ENCODE measurements around the gene RAB13. TPM values are rescaled to one million over a fixed set of nuclear protein-coding genes. Genes with fewer than 3 reads are reported as not detected.
"Not testable (repeated sequence)": the region's sequence is repeated elsewhere in the genome, so short reads cannot be mapped to it uniquely, and the experiment has no call there.

Gene RAB13
- total RNA-seq, 1 experiment from 2014 or later = 122 TPM

GRCh38 chr1:153984123-153984894, 1.8 kb downstream of the RAB13 start:
- no peak overlapping the region for H3K27ac ChIP-seq (ENCODE audit: insufficient read length, low read depth, low read length)
- Mint-ChIP-seq H3K36me3 (ENCODE audit: insufficient read depth in 1 of 3, low read depth in 3 of 3) (peaks cover 12 to 40% (median 28%) of the 10 kb centered on the region in 3 experiments; a peak in 6 of 7 replicates), H3K9me3 (no peaks in the 10 kb centered on the region; a peak in 1 of 5 replicates), H3K4me3 (peak overlapping the region; percentile 47 to 97), H3K4me1 (peaks cover 13 to 17% of the 10 kb centered on the region in 2 experiments), H3K27ac (peak overlapping the region in 1 of 3 experiments; percentile 42; a peak in 3 of 7 replicates), H3K27me3 (ENCODE audit: low read depth) (no peaks in the 10 kb centered on the region)
- no peak overlapping the region for H3K18ac ChIP-seq (ENCODE audit: insufficient read length, low read depth, low read length)
- no peak overlapping the region for H3K23ac ChIP-seq (ENCODE audit: insufficient read length, low read depth, low read length)
- peaks cover 1% of the 10 kb centered on the region; the same call in 1 of the 2 replicates for H3K79me2 ChIP-seq (ENCODE audit: insufficient read depth, low read length)
- H3K4me1 ChIP-seq (ENCODE audit: insufficient read depth, low read length) = no peaks in the 10 kb centered on the region
- peak overlapping the region; percentile 84 for H3K4me2 ChIP-seq (ENCODE audit: insufficient read depth, insufficient read length, low read length)
- H2BK15ac ChIP-seq (ENCODE audit: low read depth, low read length) = no peak overlapping the region
- no peak overlapping the region for H3T11ph ChIP-seq (ENCODE audit: low read length)
- no peak overlapping the region for H4K8ac ChIP-seq (replicated peaks; ENCODE audit: insufficient read length, low read depth, low read length)
- no peaks in the 10 kb centered on the region for H4K20me1 ChIP-seq (ENCODE audit: control insufficient read depth, insufficient read depth, insufficient read length)
- H2BK5ac ChIP-seq (ENCODE audit: insufficient read length, low read length) = no peak overlapping the region
- H3K79me1 ChIP-seq (ENCODE audit: insufficient read depth, low read depth, low read length, poor library complexity, severe bottlenecking) = no peaks in the 10 kb centered on the region
- no peak overlapping the region for H3K56ac ChIP-seq (ENCODE audit: insufficient read length, low read depth, low read length)
- no peak overlapping the region for H4K5ac ChIP-seq (ENCODE audit: insufficient read length, low read depth, low read length)
- no peak overlapping the region for H2BK120ac ChIP-seq (ENCODE audit: low read depth, low read length, poor library complexity, severe bottlenecking)
- H3K4ac ChIP-seq (ENCODE audit: low read depth, low read length) = no peak overlapping the region
- no peak for TF ChIP-seq CTCF (conservative IDR thresholded peaks at IDR 0.05)
- no peak overlapping the region for H2BK20ac ChIP-seq (ENCODE audit: low read depth, low read length, poor library complexity, severe bottlenecking)
- H3K14ac ChIP-seq (ENCODE audit: insufficient read depth, low read length) = no peak overlapping the region
- H4K91ac ChIP-seq (ENCODE audit: insufficient read length, low read depth, low read length) = no peak overlapping the region
- peaks cover 18% of the 10 kb centered on the region for H3K23me2 ChIP-seq (ENCODE audit: insufficient read length, low read depth, low read length, poor library complexity, severe bottlenecking)
- no CpG with 5 or more reads among the region's 6 CpGs for WGBS (ENCODE audit: extremely low coverage, insufficient read length, low lambda C conversion rate)
- H2BK12ac ChIP-seq (ENCODE audit: insufficient read length, low read depth, low read length) = no peak overlapping the region
- no peak overlapping the region for H3K9ac ChIP-seq (ENCODE audit: extremely low read depth, insufficient read length, low read length)
- no peaks in the 10 kb centered on the region for H3K9me3 ChIP-seq (ENCODE audit: control insufficient read depth, low read depth, low read length)
- H2AK5ac ChIP-seq (ENCODE audit: insufficient read length, low read length) = no peak overlapping the region
- no peaks in the 10 kb centered on the region for H3K27me3 ChIP-seq (ENCODE audit: insufficient read depth, low read length)
- no peak overlapping the region for H2AFZ ChIP-seq (ENCODE audit: low read length)
- DNase-seq = no peak

GRCh38 chr1:153981735-153982134, 4.4 kb downstream of the RAB13 start:
- Mint-ChIP-seq H3K36me3 (ENCODE audit: insufficient read depth in 1 of 3, low read depth in 3 of 3) (peaks cover 12 to 52% (median 39%) of the 10 kb centered on the region in 3 experiments; a peak in 6 of 7 replicates), H3K4me1 (peaks cover 22 to 28% of the 10 kb centered on the region in 2 experiments)
- H3K18ac ChIP-seq (ENCODE audit: insufficient read length, low read depth, low read length); H3K4ac ChIP-seq (ENCODE audit: low read depth, low read length); H3K56ac ChIP-seq (ENCODE audit: insufficient read length, low read depth, low read length); H4K91ac ChIP-seq (ENCODE audit: insufficient read length, low read depth, low read length); H3K27ac ChIP-seq (ENCODE audit: insufficient read length, low read depth, low read length); H3K9me3 ChIP-seq (ENCODE audit: control insufficient read depth, low read depth, low read length); H2BK12ac ChIP-seq (ENCODE audit: insufficient read length, low read depth, low read length); H2BK120ac ChIP-seq (ENCODE audit: low read depth, low read length, poor library complexity, severe bottlenecking); H3K4me1 ChIP-seq (ENCODE audit: insufficient read depth, low read length); DNase-seq; H2BK5ac ChIP-seq (ENCODE audit: insufficient read length, low read length); H2BK15ac ChIP-seq (ENCODE audit: low read depth, low read length); H3K9me3 Mint-ChIP-seq; H3K79me1 ChIP-seq (ENCODE audit: insufficient read depth, low read depth, low read length, poor library complexity, severe bottlenecking); H3K27me3 Mint-ChIP-seq (ENCODE audit: low read depth); H3T11ph ChIP-seq (ENCODE audit: low read length); H3K9ac ChIP-seq (ENCODE audit: extremely low read depth, insufficient read length, low read length); H3K27me3 ChIP-seq (ENCODE audit: insufficient read depth, low read length); H3K23ac ChIP-seq (ENCODE audit: insufficient read length, low read depth, low read length); H4K5ac ChIP-seq (ENCODE audit: insufficient read length, low read depth, low read length); H2AFZ ChIP-seq (ENCODE audit: low read length); H2BK20ac ChIP-seq (ENCODE audit: low read depth, low read length, poor library complexity, severe bottlenecking); H3K27ac Mint-ChIP-seq; H3K14ac ChIP-seq (ENCODE audit: insufficient read depth, low read length); H4K8ac ChIP-seq (replicated peaks; ENCODE audit: insufficient read length, low read depth, low read length); H4K20me1 ChIP-seq (ENCODE audit: control insufficient read depth, insufficient read depth, insufficient read length); H3K4me3 Mint-ChIP-seq; H2AK5ac ChIP-seq (ENCODE audit: insufficient read length, low read length); H3K4me2 ChIP-seq (ENCODE audit: insufficient read depth, insufficient read length, low read length); H3K79me2 ChIP-seq (ENCODE audit: insufficient read depth, low read length): not testable (repeated sequence)
- WGBS (ENCODE audit: extremely low coverage, insufficient read length, low lambda C conversion rate) = no CpG with 5 or more reads among the region's 2 CpGs
- peaks cover 24% of the 10 kb centered on the region for H3K23me2 ChIP-seq (ENCODE audit: insufficient read length, low read depth, low read length, poor library complexity, severe bottlenecking)

Data from H9 (cell line).